Measurements from ENCODE around the gene GGT5.

DNA sequence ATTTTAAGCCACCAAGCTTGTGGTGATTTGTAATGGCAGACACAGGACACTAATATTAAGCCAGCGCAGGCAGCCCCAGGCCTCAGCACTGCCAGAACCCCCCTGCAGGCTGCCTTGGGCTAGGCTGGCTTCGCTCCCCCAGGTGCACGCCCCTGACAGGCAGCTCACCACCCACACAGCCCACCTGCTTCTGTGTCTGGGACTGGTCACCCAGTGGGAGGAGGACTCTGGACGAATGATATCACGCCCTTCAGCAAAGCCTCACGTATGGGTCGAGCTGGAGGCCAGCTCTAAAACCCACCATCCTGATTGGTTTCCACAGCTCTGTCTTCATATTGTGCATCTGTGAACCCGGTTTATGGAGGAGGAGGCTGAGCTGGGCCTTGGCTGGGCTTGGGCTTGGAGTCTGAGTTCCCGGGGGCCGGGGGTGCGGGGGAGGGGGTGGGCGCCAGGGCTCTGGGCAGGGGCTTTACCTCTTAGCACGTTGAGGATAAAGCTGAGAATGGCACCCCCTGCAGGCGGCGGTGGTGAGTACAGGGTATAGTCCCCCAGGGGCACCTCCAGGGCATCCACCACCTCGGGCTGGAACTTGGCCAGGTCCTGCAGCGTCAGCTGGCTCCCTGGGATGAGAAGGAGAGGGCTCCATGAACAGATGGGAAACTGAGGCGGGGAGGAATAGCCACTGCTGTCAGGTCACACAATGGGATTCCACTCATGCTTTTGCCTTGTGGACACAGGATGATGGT is 13.8 kb downstream of the GGT5 start:
- TF ChIP-seq, protein P1, sequence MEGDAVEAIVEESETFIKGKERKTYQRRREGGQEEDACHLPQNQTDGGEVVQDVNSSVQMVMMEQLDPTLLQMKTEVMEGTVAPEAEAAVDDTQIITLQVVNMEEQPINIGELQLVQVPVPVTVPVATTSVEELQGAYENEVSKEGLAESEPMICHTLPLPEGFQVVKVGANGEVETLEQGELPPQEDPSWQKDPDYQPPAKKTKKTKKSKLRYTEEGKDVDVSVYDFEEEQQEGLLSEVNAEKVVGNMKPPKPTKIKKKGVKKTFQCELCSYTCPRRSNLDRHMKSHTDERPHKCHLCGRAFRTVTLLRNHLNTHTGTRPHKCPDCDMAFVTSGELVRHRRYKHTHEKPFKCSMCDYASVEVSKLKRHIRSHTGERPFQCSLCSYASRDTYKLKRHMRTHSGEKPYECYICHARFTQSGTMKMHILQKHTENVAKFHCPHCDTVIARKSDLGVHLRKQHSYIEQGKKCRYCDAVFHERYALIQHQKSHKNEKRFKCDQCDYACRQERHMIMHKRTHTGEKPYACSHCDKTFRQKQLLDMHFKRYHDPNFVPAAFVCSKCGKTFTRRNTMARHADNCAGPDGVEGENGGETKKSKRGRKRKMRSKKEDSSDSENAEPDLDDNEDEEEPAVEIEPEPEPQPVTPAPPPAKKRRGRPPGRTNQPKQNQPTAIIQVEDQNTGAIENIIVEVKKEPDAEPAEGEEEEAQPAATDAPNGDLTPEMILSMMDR (IDR thresholded peaks at IDR 0.05), result no peak
- no peak for TF ChIP-seq POLR2A (IDR thresholded peaks at IDR 0.05)
- TF ChIP-seq POLR2AphosphoS5 (IDR thresholded peaks at IDR 0.05; ENCODE audit: insufficient read depth in 1 of 2, low read depth in 1 of 2), result no peak

Data from vagina (tissue), 2 donors.